A549 (cell line): ENCODE measurements around the gene C19orf73. TPM values are rescaled to one million over a fixed set of nuclear protein-coding genes. Genes with fewer than 3 reads are reported as not detected.

Experiments used
- ATAC-seq, 2 experiments: fragments of 200-7000 bp in 1 of 2; fragments of >200 bp in 1 of 2; cut with Nextera tagmentation in 1 of 2; cut with Tn5 transposase in 1 of 2; 3 replicates each; pipeline versions ENCODE4 v1.8.0 to v1.9.1; 2018 to 2020; ENCODE audit warnings: mild to moderate bottlenecking in 1 of 2, moderate library complexity in 1 of 2
- CTCF ChIA-PET: fragments of 300-600 bp; sonication (Branson Sonifier 250); formaldehyde crosslinking; extraction: SDS; loops from one replicate; lab custom pipeline; 2021; ENCODE audit warnings: antibody characterized with exemption, inconsistent platforms; lab: Yijun Ruan, JAX
- POLR2A ChIA-PET: fragments of 350-600 bp; formaldehyde crosslinking; extraction: SDS; loops from one replicate; lab custom pipeline; 2021; ENCODE audit warnings: antibody characterized with exemption, inconsistent platforms; lab: Yijun Ruan, JAX
- DNase-seq, 2 experiments: peaks; one replicate each; pipeline versions ENCODE4 v3.0.0 to v3.0.0-alpha.2; 2011 to 2016; ENCODE audit warnings: low read depth in 1 of 2, low spot score in 1 of 2
- FAIRE-seq: peaks from 2 replicates; lab custom pipeline; 2011; peaks lifted over from hg19 to GRCh38; lab: Jason Lieb, UNC
- H3K27ac ChIP-seq, 2 experiments: fragments of >200 bp; sonication (Bioruptor Twin); formaldehyde crosslinking; 3 replicates each; pipeline ENCODE4 v1.5.1; 2016 to 2017
- H3K4me1 ChIP-seq: fragments of >200 bp; sonication (Bioruptor Twin); formaldehyde crosslinking; 3 replicates; pipeline ENCODE4 v1.6.1; 2016
- H3K4me2 ChIP-seq: fragments of >200 bp; sonication (Bioruptor Twin); formaldehyde crosslinking; 3 replicates; pipeline ENCODE4 v1.6.1; 2016
- H3K4me3 ChIP-seq: fragments of >200 bp; sonication (Bioruptor Twin); formaldehyde crosslinking; 3 replicates; pipeline ENCODE4 v1.5.1; 2016
- H3K9me3 ChIP-seq: fragments of >200 bp; sonication (Bioruptor Twin); formaldehyde crosslinking; 3 replicates; pipeline ENCODE4 v1.6.1; 2016
- BHLHE40 ChIP-seq: IDR thresholded peaks from 2 replicates; pipeline ENCODE4 v1.6.1; 2012; ENCODE audit warnings: low read depth, low read length, inconsistent platforms
- CBX2 ChIP-seq: fragments of 200-600 bp; sonication (generic); IDR thresholded peaks from 2 replicates; pipeline ENCODE4 v1.6.1; 2016; ENCODE audit warnings: low read depth, mild to moderate bottlenecking, borderline replicate concordance
- CBX8 ChIP-seq: fragments of 200-600 bp; sonication (generic); IDR thresholded peaks from 2 replicates; pipeline ENCODE4 v1.6.1; 2016
- CEBPB ChIP-seq, 2 experiments: fragments of >200 bp in 1 of 2; sonication (Bioruptor Twin) in 1 of 2; formaldehyde crosslinking in 1 of 2; IDR thresholded peaks; 2 replicates each; pipeline ENCODE4 v1.6.1; 2012 to 2016
- CHD2 ChIP-seq: fragments of 150-350 bp; IDR thresholded peaks from 2 replicates; pipeline ENCODE4 v1.6.1; 2014; ENCODE audit warnings: low read length; ENCODE audit not compliant: partially characterized antibody
- EHF ChIP-seq: fragments of 250-450 bp; sonication (Bioruptor Pico); IDR thresholded peaks from 2 replicates; pipeline ENCODE4 v1.5.0; 2020; ENCODE audit warnings: mild to moderate bottlenecking
- EHMT2 ChIP-seq: fragments of 200-600 bp; sonication (generic); IDR thresholded peaks from 2 replicates; pipeline ENCODE4 v1.6.1; 2016; ENCODE audit warnings: antibody characterized with exemption, low read depth, mild to moderate bottlenecking, moderate library complexity
- ESRRA ChIP-seq: fragments of 150-350 bp; IDR thresholded peaks from 2 replicates; pipeline ENCODE4 v1.6.1; 2014; ENCODE audit warnings: mild to moderate bottlenecking, low read length, borderline replicate concordance
- FOXS1 ChIP-seq: fragments of 250-450 bp; sonication (Bioruptor Pico); IDR thresholded peaks from 2 replicates; pipeline ENCODE4 v1.5.0; 2020; ENCODE audit warnings: mild to moderate bottlenecking, moderate library complexity
- GATA3 ChIP-seq: IDR thresholded peaks from 2 replicates; pipeline ENCODE4 v1.6.1; 2012; ENCODE audit warnings: borderline replicate concordance
- HDAC2 ChIP-seq: fragments of 200-600 bp; sonication (generic); IDR thresholded peaks from 2 replicates; pipeline ENCODE4 v1.6.1; 2016
- HEYL ChIP-seq: fragments of 250-450 bp; sonication (Bioruptor Pico); IDR thresholded peaks from 2 replicates; pipeline ENCODE4 v1.8.0; 2021; ENCODE audit warnings: mild to moderate bottlenecking, moderate library complexity
- MAFK ChIP-seq: fragments of 450-650 bp; IDR thresholded peaks from 2 replicates; pipeline ENCODE4 v1.6.1; 2014; ENCODE audit not compliant: partially characterized antibody
- MYC ChIP-seq: IDR thresholded peaks from 2 replicates; pipeline ENCODE4 v1.6.1; 2012; ENCODE audit warnings: mild to moderate bottlenecking, inconsistent platforms, low read length, improper control_type of control experiment, borderline replicate concordance
- NFE2L2 ChIP-seq: fragments of 150-350 bp; conservative IDR thresholded peaks from 2 replicates; pipeline ENCODE4 v1.6.1; 2014; ENCODE audit warnings: low read length
- NPAS2 ChIP-seq: fragments of 250-450 bp; sonication (Bioruptor Pico); IDR thresholded peaks from 2 replicates; pipeline ENCODE4 v1.8.0; 2022; ENCODE audit warnings: mild to moderate bottlenecking, moderate library complexity, borderline replicate concordance
- POLR2A ChIP-seq: IDR thresholded peaks from 2 replicates; pipeline ENCODE4 v1.6.1; 2012; ENCODE audit warnings: mild to moderate bottlenecking, low read length
- POLR2AphosphoS2 ChIP-seq: conservative IDR thresholded peaks from 2 replicates; pipeline ENCODE4 v1.6.1; 2012; ENCODE audit warnings: low read length, improper control_type of control experiment, inconsistent platforms
- RAD21 ChIP-seq, 2 experiments: fragments of >200 bp in 1 of 2; sonication (Bioruptor Twin) in 1 of 2; formaldehyde crosslinking in 1 of 2; IDR thresholded peaks in 1 of 2; conservative IDR thresholded peaks in 1 of 2; 2 replicates in 1 of 2; 3 replicates in 1 of 2; pipeline ENCODE4 v1.6.1; 2012 to 2018; ENCODE audit warnings: inconsistent platforms in 1 of 2
- RARB ChIP-seq: fragments of 250-450 bp; sonication (Bioruptor Pico); IDR thresholded peaks from 2 replicates; pipeline ENCODE4 v1.8.0; 2021; ENCODE audit warnings: mild to moderate bottlenecking, moderate library complexity
- RFX5 ChIP-seq: fragments of 450-650 bp; IDR thresholded peaks from 2 replicates; pipeline ENCODE4 v1.7.1; 2014; ENCODE audit warnings: antibody characterized with exemption, mild to moderate bottlenecking, moderate library complexity
- RNF2 ChIP-seq: fragments of 200-600 bp; sonication (generic); IDR thresholded peaks from 2 replicates; pipeline ENCODE4 v1.6.1; 2016; ENCODE audit warnings: low read depth, mild to moderate bottlenecking, antibody characterized with exemption, moderate library complexity, borderline replicate concordance
- SMC3 ChIP-seq: fragments of >200 bp; sonication (Bioruptor Twin); formaldehyde crosslinking; IDR thresholded peaks from 3 replicates; pipeline ENCODE4 v1.6.1; 2018; ENCODE audit warnings: inconsistent platforms
- ZFP36 ChIP-seq: fragments of 450-650 bp; IDR thresholded peaks from 2 replicates; pipeline ENCODE4 v1.6.1; 2014; ENCODE audit warnings: borderline replicate concordance; ENCODE audit not compliant: partially characterized antibody
- ZSCAN20 ChIP-seq: fragments of 250-450 bp; sonication (Bioruptor Pico); IDR thresholded peaks from 2 replicates; pipeline ENCODE4 v1.8.0; 2022; ENCODE audit warnings: mild to moderate bottlenecking, moderate library complexity
- WGBS: methylation state at CpG from one replicate; pipeline ENCODE4 v1.1.6; 2017; ENCODE audit errors: missing lambda C conversion rate; 5-methylcytosine and 5-hydroxymethylcytosine counted together
- polyA plus RNA-seq, 4 experiments: library from polyadenylated mRNA; depleted of rRNA in 3 of 4; stranded (reverse); fragments of >200 nt; fragmentation: RNase III in 1 of 4; extraction: RNeasy Plus Mini Kit Qiagen cat#74134 plus additional on column Dnase treatment in 1 of 4; gene quantifications; 2 replicates in 3 of 4; 3 replicates in 1 of 4; pipeline ENCODE4 v1.2.3, GENCODE V29; 2011 to 2017
- TF ChIP-seq, protein P1 (sequence below): fragments of 250-450 bp; sonication (Bioruptor Pico); IDR thresholded peaks from 2 replicates; pipeline ENCODE4 v1.5.0; 2021; ENCODE audit warnings: mild to moderate bottlenecking, moderate library complexity, borderline replicate concordance
- TF ChIP-seq, protein P2 (sequence below): fragments of 150-350 bp; IDR thresholded peaks from 2 replicates; pipeline ENCODE4 v1.6.1; 2014; ENCODE audit warnings: low read depth, mild to moderate bottlenecking, low read length
- TF ChIP-seq, protein P3 (sequence below): IDR thresholded peaks from 2 replicates; pipeline ENCODE4 v1.6.1; 2012
- TF ChIP-seq, protein P4 (sequence below): fragments of 200-600 bp; sonication (generic); IDR thresholded peaks from 2 replicates; pipeline ENCODE4 v1.6.1; 2016; ENCODE audit warnings: antibody characterized with exemption, mild to moderate bottlenecking, moderate library complexity
- TF ChIP-seq, protein P5 (sequence below): IDR thresholded peaks from 2 replicates; pipeline ENCODE4 v1.6.1; 2012
- TF ChIP-seq, protein P6 (sequence below): fragments of 250-450 bp; sonication (Bioruptor Pico); IDR thresholded peaks from 2 replicates; pipeline ENCODE4 v1.5.0; 2020; ENCODE audit warnings: low read depth, mild to moderate bottlenecking, moderate library complexity

Gene C19orf73
- polyA plus RNA-seq, 2 of the 4 experiments (the other 2 are of a cell fraction), result 1.8 to 2.2 TPM

DNA sequence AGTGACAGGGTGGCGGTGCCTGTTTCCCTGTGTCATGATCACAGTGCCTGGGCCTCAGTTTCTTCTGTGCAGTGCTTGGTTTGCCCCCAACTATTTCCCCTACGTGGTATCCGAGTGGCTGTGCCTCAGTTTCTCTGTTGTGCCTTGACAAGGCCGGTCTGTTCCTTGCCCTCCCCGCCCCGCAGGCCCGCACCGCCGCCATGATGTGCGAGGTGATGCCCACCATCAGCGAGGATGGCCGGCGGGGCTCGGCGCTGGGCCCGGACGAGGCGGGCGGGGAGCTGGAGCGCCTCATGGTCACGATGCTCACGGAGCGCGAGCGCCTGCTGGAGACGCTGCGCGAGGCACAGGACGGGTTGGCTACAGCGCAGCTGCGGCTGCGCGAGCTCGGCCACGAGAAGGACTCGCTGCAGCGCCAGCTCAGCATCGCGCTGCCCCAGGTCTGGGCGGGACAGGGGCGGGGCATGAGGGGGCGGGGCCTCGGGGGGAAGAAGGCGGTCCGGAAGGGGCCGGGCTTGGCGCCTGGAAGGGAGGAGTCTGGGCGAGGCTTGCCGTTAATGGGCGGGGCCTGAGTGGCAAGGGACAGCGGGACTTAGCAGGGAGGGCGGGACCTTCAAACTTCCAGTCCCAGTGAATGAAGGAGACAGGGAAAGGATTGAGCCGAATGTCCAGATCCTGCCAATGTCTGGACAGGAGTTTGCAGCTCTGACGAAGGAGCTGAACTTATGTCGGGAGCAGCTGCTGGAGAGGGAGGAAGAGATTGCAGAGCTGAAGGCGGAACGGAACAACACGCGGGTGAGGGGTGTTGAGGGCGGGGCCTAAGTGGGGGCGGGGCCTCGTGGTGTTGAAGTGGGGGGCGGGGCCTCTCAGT is 9.0 kb upstream of the C19orf73 start:
- 10% methylated on average over 19 of the region's 63 CpGs for WGBS
- ChIA-PET CTCF (interaction anchor here (0.7 to 21.0 kb wide), 13 partner anchors 12 to 187 kb away, joined by 3 to 298 read pairs (median 5); partner anchors contain the start of genes GYS1, LIN7B and RUVBL2), POLR2A (interaction anchor here (0.6 to 1.8 kb wide), 13 partner anchors 10 to 351 kb away, joined by 3 to 14 read pairs (median 4); partner anchors contain the start of gene LIN7B)
- DNase-seq (peak; percentile 99), ATAC-seq (peak; percentile 89 to 97), FAIRE-seq (peak; percentile 54)
- Histone ChIP-seq H3K9me3 (no peaks in the 10 kb centered on the region), H3K27ac (peak overlapping the region; percentile 62 to 80), H3K4me2 (peak overlapping the region; percentile 84), H3K4me1 (peaks cover 9% of the 10 kb centered on the region; the same call in 2 of the 3 replicates), H3K4me3 (peak overlapping the region; percentile 40)
- no peak; the same call in 1 of the 2 replicates for TF ChIP-seq GATA3
- TF ChIP-seq CBX2, result no peak
- TF ChIP-seq EHMT2, result no peak
- TF ChIP-seq ZSCAN20 (CRISPR knock-in tag), result peak; percentile 90
- TF ChIP-seq NPAS2 (CRISPR knock-in tag), result peak; percentile 61; the same call in 1 of the 2 replicates
- peak; percentile 85; the same call in 1 of the 2 replicates for TF ChIP-seq HEYL (CRISPR knock-in tag)
- TF ChIP-seq, protein P1, sequence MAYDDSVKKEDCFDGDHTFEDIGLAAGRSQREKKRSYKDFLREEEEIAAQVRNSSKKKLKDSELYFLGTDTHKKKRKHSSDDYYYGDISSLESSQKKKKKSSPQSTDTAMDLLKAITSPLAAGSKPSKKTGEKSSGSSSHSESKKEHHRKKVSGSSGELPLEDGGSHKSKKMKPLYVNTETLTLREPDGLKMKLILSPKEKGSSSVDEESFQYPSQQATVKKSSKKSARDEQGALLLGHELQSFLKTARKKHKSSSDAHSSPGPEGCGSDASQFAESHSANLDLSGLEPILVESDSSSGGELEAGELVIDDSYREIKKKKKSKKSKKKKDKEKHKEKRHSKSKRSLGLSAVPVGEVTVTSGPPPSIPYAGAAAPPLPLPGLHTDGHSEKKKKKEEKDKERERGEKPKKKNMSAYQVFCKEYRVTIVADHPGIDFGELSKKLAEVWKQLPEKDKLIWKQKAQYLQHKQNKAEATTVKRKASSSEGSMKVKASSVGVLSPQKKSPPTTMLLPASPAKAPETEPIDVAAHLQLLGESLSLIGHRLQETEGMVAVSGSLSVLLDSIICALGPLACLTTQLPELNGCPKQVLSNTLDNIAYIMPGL (CRISPR knock-in tag), result peak; percentile 68; the same call in 1 of the 2 replicates
- peak; percentile 62; the same call in 1 of the 2 replicates for TF ChIP-seq RFX5
- no peak for TF ChIP-seq ZFP36
- TF ChIP-seq, protein P2, sequence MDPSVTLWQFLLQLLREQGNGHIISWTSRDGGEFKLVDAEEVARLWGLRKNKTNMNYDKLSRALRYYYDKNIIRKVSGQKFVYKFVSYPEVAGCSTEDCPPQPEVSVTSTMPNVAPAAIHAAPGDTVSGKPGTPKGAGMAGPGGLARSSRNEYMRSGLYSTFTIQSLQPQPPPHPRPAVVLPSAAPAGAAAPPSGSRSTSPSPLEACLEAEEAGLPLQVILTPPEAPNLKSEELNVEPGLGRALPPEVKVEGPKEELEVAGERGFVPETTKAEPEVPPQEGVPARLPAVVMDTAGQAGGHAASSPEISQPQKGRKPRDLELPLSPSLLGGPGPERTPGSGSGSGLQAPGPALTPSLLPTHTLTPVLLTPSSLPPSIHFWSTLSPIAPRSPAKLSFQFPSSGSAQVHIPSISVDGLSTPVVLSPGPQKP, result no peak
- TF ChIP-seq POLR2AphosphoS2, result no peak
- TF ChIP-seq, protein P3, sequence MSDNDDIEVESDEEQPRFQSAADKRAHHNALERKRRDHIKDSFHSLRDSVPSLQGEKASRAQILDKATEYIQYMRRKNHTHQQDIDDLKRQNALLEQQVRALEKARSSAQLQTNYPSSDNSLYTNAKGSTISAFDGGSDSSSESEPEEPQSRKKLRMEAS, result peak; percentile 100
- peak; percentile 82 for TF ChIP-seq POLR2A
- peak; percentile 73 for TF ChIP-seq MAFK
- TF ChIP-seq, protein P4, sequence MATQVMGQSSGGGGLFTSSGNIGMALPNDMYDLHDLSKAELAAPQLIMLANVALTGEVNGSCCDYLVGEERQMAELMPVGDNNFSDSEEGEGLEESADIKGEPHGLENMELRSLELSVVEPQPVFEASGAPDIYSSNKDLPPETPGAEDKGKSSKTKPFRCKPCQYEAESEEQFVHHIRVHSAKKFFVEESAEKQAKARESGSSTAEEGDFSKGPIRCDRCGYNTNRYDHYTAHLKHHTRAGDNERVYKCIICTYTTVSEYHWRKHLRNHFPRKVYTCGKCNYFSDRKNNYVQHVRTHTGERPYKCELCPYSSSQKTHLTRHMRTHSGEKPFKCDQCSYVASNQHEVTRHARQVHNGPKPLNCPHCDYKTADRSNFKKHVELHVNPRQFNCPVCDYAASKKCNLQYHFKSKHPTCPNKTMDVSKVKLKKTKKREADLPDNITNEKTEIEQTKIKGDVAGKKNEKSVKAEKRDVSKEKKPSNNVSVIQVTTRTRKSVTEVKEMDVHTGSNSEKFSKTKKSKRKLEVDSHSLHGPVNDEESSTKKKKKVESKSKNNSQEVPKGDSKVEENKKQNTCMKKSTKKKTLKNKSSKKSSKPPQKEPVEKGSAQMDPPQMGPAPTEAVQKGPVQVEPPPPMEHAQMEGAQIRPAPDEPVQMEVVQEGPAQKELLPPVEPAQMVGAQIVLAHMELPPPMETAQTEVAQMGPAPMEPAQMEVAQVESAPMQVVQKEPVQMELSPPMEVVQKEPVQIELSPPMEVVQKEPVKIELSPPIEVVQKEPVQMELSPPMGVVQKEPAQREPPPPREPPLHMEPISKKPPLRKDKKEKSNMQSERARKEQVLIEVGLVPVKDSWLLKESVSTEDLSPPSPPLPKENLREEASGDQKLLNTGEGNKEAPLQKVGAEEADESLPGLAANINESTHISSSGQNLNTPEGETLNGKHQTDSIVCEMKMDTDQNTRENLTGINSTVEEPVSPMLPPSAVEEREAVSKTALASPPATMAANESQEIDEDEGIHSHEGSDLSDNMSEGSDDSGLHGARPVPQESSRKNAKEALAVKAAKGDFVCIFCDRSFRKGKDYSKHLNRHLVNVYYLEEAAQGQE, result no peak
- TF ChIP-seq, protein P5, sequence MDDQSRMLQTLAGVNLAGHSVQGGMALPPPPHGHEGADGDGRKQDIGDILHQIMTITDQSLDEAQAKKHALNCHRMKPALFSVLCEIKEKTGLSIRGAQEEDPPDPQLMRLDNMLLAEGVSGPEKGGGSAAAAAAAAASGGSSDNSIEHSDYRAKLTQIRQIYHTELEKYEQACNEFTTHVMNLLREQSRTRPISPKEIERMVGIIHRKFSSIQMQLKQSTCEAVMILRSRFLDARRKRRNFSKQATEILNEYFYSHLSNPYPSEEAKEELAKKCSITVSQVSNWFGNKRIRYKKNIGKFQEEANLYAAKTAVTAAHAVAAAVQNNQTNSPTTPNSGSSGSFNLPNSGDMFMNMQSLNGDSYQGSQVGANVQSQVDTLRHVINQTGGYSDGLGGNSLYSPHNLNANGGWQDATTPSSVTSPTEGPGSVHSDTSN, result no peak
- no peak for TF ChIP-seq NFE2L2
- TF ChIP-seq FOXS1, result peak; percentile 82
- no peak for TF ChIP-seq SMC3
- peak; percentile 73; the same call in 1 of the 2 replicates for TF ChIP-seq HDAC2
- TF ChIP-seq EHF (CRISPR knock-in tag), result peak; percentile 90; the same call in 1 of the 2 replicates
- TF ChIP-seq CEBPB (IDR thresholded peaks at IDR 0.05), result no peak
- no peak for TF ChIP-seq CHD2
- peak; percentile 70; the same call in 1 of the 2 replicates for TF ChIP-seq MYC
- TF ChIP-seq BHLHE40, result no peak
- TF ChIP-seq, protein P6, sequence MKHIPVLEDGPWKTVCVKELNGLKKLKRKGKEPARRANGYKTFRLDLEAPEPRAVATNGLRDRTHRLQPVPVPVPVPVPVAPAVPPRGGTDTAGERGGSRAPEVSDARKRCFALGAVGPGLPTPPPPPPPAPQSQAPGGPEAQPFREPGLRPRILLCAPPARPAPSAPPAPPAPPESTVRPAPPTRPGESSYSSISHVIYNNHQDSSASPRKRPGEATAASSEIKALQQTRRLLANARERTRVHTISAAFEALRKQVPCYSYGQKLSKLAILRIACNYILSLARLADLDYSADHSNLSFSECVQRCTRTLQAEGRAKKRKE (CRISPR knock-in tag), result peak; percentile 96
- peak; percentile 98; the same call in 1 of the 2 replicates for TF ChIP-seq RNF2
- TF ChIP-seq ESRRA, result no peak
- TF ChIP-seq CBX8, result no peak
- TF ChIP-seq RARB (CRISPR knock-in tag), result no peak
- no peak for TF ChIP-seq RAD21 (conservative IDR thresholded peaks at IDR 0.05 in 1 of 2, IDR thresholded peaks at IDR 0.05 in 1 of 2)
